PC-3 (cell line): ENCODE data around the gene KDR.

Experiments
- EZH2phosphoT487 ChIP-seq: fragments of 300-600 bp; sonication (generic); IDR thresholded peaks from 2 replicates; pipeline ENCODE4 v1.6.1; 2018; ENCODE audit warnings: mild to moderate bottlenecking, antibody characterized with exemption, low read length, borderline replicate concordance
- TF ChIP-seq, protein P1 (sequence below): fragments of 300-600 bp; sonication (generic); conservative IDR thresholded peaks from 2 replicates; pipeline ENCODE4 v1.5.1; 2017; ENCODE audit warnings: antibody characterized with exemption, low read depth, mild to moderate bottlenecking, low read length

DNA sequence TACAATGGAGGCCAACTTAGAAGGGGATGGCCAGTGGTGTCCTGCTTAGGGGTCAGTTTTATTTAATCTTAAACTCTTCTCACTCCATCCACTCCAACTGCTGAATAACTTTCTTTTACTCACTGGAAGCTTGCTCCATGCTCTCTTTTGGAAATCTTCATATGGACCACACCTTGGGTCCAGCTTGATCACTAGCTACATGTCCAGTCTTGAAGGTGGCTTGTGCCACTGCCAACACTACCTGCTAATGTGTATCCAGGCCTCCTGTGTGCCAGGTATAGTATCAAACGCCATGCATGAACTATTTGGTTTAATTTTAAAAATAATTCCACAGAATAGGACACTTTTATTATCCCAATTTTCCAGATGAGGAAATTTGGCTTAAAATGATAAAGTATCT is 37.0 kb upstream of the KDR start:
- TF ChIP-seq, protein P1, sequence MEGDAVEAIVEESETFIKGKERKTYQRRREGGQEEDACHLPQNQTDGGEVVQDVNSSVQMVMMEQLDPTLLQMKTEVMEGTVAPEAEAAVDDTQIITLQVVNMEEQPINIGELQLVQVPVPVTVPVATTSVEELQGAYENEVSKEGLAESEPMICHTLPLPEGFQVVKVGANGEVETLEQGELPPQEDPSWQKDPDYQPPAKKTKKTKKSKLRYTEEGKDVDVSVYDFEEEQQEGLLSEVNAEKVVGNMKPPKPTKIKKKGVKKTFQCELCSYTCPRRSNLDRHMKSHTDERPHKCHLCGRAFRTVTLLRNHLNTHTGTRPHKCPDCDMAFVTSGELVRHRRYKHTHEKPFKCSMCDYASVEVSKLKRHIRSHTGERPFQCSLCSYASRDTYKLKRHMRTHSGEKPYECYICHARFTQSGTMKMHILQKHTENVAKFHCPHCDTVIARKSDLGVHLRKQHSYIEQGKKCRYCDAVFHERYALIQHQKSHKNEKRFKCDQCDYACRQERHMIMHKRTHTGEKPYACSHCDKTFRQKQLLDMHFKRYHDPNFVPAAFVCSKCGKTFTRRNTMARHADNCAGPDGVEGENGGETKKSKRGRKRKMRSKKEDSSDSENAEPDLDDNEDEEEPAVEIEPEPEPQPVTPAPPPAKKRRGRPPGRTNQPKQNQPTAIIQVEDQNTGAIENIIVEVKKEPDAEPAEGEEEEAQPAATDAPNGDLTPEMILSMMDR, result no peak
- no peak for TF ChIP-seq EZH2phosphoT487
